B cell (primary cell): ENCODE data around the gene CTNS.

Experiments used
- CTCF ChIP-seq: fragments of 200-600 bp; IDR thresholded peaks from one replicate; pipeline ENCODE4 v1.8.0; 2022; ENCODE audit warnings: antibody characterized with exemption, mild to moderate bottlenecking
- EZH2 ChIP-seq: IDR thresholded peaks from 2 replicates; pipeline ENCODE4 v1.6.1; 2012; ENCODE audit warnings: borderline replicate concordance, low read depth, mild to moderate bottlenecking, moderate library complexity, low read length; ENCODE audit not compliant: insufficient read depth, poor library complexity, severe bottlenecking

- TF ChIP-seq CTCF: no peak
- no peak for TF ChIP-seq EZH2
Measured at GRCh38 chr17:3658784-3659449, 22.4 kb downstream of the CTNS start.
